ENCODE results near the gene SART3. TPM values are rescaled to one million over a fixed set of nuclear protein-coding genes. Genes with fewer than 3 reads are reported as not detected.
"Not testable (repeated sequence)": the region's sequence is repeated elsewhere in the genome, so short reads cannot be mapped to it uniquely, and the experiment has no call there.

The SART3 gene
- total RNA-seq, 6 experiments from 2014 or later, result 33.8 to 36.3 (median 34.8) TPM

- no peak overlapping the region for H3K4me3 Mint-ChIP-seq
- H3K4me1 Mint-ChIP-seq (ENCODE audit: low read depth), result no peaks in the 10 kb centered on the region
- no peak for DNase-seq
- H3K27me3 Mint-ChIP-seq (ENCODE audit: insufficient read depth), result peaks cover 8% of the 10 kb centered on the region
- no peak overlapping the region for H3K27ac Mint-ChIP-seq
- H3K9me3 Mint-ChIP-seq, result no peaks in the 10 kb centered on the region
- TF ChIP-seq, protein P1, sequence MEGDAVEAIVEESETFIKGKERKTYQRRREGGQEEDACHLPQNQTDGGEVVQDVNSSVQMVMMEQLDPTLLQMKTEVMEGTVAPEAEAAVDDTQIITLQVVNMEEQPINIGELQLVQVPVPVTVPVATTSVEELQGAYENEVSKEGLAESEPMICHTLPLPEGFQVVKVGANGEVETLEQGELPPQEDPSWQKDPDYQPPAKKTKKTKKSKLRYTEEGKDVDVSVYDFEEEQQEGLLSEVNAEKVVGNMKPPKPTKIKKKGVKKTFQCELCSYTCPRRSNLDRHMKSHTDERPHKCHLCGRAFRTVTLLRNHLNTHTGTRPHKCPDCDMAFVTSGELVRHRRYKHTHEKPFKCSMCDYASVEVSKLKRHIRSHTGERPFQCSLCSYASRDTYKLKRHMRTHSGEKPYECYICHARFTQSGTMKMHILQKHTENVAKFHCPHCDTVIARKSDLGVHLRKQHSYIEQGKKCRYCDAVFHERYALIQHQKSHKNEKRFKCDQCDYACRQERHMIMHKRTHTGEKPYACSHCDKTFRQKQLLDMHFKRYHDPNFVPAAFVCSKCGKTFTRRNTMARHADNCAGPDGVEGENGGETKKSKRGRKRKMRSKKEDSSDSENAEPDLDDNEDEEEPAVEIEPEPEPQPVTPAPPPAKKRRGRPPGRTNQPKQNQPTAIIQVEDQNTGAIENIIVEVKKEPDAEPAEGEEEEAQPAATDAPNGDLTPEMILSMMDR (IDR thresholded peaks at IDR 0.05), result no peak
- no peaks in the 10 kb centered on the region for H3K36me3 Mint-ChIP-seq (ENCODE audit: low read depth)
Observed at GRCh38 chr12:108495823-108496579, 65.0 kb downstream of the SART3 start.

GRCh38 chr12:108495054-108495453 lies 65.9 kb downstream of the SART3 start:
- no peak overlapping the region for H3K27ac Mint-ChIP-seq
- TF ChIP-seq, protein P1 (IDR thresholded peaks at IDR 0.05), result peak; percentile 81
- no peak overlapping the region for H3K4me3 Mint-ChIP-seq
- no peaks in the 10 kb centered on the region for H3K4me1 Mint-ChIP-seq (ENCODE audit: low read depth)
- peaks cover 8% of the 10 kb centered on the region for H3K27me3 Mint-ChIP-seq (ENCODE audit: insufficient read depth)
- H3K36me3 Mint-ChIP-seq (ENCODE audit: low read depth), result no peaks in the 10 kb centered on the region
- DNase-seq, result peak; percentile 8
- H3K9me3 Mint-ChIP-seq, result no peaks in the 10 kb centered on the region

DNA sequence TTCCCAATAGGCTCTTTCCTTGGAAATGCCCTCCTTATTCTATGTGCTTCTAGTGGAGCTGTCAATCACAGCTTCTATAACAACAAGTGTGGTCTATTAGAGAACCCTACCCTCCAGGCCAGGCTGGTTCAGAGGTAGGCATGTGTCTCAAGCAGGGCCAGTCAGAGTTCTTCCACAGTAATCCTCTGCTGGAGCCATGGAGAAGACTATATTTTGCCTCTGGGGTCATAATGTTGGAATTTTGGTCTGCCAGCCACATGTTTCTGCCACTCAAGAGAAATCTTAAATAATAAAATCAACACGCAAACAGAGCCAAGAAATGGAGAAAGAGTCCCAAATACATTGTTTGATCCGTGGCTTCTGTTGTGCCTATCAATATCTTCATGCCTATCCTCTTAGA lies 69.7 kb downstream of the SART3 start:
- Mint-ChIP-seq H3K27ac (no peak overlapping the region), H3K27me3 (ENCODE audit: insufficient read depth) (peaks cover 8% of the 10 kb centered on the region), H3K4me3 (no peak overlapping the region), H3K36me3 (ENCODE audit: low read depth) (no peaks in the 10 kb centered on the region), H3K4me1 (ENCODE audit: low read depth) (no peaks in the 10 kb centered on the region), H3K9me3 (no peaks in the 10 kb centered on the region; the same call in 1 of the 2 replicates)
- TF ChIP-seq, protein P1 (IDR thresholded peaks at IDR 0.05), result no peak
- DNase-seq, result no peak

- not testable (repeated sequence) for DNase-seq; H3K4me1 Mint-ChIP-seq (ENCODE audit: low read depth); H3K27me3 Mint-ChIP-seq (ENCODE audit: insufficient read depth); H3K9me3 Mint-ChIP-seq; H3K4me3 Mint-ChIP-seq; H3K36me3 Mint-ChIP-seq (ENCODE audit: low read depth); H3K27ac Mint-ChIP-seq
Observed at GRCh38 chr12:108487029-108487428, 73.9 kb downstream of the SART3 start.

GRCh38 chr12:108485371-108485770 lies 75.6 kb downstream of the SART3 start:
- H3K27ac Mint-ChIP-seq; H3K27me3 Mint-ChIP-seq (ENCODE audit: insufficient read depth); H3K4me1 Mint-ChIP-seq (ENCODE audit: low read depth); H3K36me3 Mint-ChIP-seq (ENCODE audit: low read depth); H3K4me3 Mint-ChIP-seq; DNase-seq; H3K9me3 Mint-ChIP-seq: not testable (repeated sequence)

GRCh38 chr12:108484845-108485244 lies 76.1 kb downstream of the SART3 start:
- H3K27ac Mint-ChIP-seq, result no peak overlapping the region
- peaks cover 9% of the 10 kb centered on the region for H3K4me1 Mint-ChIP-seq (ENCODE audit: low read depth)
- no peaks in the 10 kb centered on the region; the same call in 1 of the 2 replicates for H3K9me3 Mint-ChIP-seq
- DNase-seq, result no peak
- H3K36me3 Mint-ChIP-seq (ENCODE audit: low read depth), result no peaks in the 10 kb centered on the region
- H3K27me3 Mint-ChIP-seq (ENCODE audit: insufficient read depth), result no peaks in the 10 kb centered on the region
- H3K4me3 Mint-ChIP-seq, result no peak overlapping the region
- TF ChIP-seq, protein P1 (IDR thresholded peaks at IDR 0.05), result no peak
